Fibroblast of upper back skin (primary cell): ENCODE results near the gene PHKA1.
A peak's percentile ranks its signal among the peaks of the same experiment; 100 is the strongest.
"Not testable (repeated sequence)": the region's sequence is repeated elsewhere in the genome, so short reads cannot be mapped to it uniquely, and the experiment has no call there.

ENCODE experiments used
- DNase-seq: peaks from one replicate; pipeline ENCODE4 v3.0.0-alpha.2; 2013

Gene PHKA1

DNA sequence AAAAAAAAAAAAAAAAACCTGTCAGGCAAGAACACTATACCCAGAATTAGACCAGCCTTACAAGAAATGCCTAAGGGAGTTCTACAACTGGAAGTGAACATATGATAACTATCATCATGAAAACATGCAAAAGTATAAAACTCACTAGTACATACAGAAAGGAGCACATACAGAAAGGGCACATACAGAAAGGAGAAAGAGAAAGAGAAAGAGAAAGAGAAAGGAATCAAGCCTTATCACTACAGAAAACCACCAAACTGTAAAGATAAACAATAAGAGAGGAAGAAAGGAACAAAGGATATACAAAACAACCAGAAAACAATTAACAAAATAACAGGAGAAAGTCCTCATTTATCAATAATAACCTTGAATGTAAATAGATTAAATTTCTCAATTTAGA lies 50.4 kb downstream of the PHKA1 start:
- DNase-seq = no peak

GRCh38 chrX:72662020-72662747 lies 51.9 kb downstream of the PHKA1 start:
- no peak for DNase-seq

- no peak for DNase-seq
Observed at GRCh38 chrX:72659723-72660122, 54.4 kb downstream of the PHKA1 start.

DNA sequence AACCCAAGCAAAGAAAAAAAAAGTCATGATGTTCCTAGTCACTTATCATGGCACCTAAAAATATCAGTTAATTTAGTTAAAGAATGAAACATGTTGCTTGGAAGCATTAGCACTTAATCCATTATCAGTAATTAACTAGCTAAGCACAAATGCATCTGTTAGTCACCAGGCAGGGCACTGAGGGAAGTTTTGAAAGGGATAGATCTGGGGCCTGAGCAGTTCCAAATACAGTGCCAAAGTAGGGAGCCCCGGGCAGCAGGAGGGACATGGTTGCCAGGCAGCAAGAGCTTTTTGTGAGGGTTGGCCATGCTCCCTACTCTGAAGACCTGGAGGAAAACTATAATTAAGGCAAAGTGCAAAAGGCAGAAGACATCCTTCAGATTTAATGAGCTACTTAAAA lies 62.0 kb downstream of the PHKA1 start:
- no peak for DNase-seq

DNA sequence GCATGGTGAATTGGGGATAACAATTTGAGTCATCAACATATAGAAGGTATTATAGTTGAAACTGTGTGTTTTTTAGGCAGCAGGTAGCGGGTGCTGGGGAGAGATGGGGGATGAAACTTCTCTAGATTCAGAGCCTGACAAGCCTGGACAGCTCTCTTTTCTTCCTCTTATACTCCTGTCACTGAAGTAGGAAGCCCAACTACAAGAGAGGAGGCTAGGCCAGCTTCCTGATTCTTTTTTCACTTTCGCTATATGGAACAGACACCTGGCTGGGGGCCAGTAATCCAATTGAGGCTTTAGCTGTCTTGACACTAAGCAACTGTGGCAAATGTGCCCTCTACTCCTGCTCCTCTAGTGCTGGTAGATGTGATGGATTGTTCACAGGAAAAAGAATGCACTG lies 69.2 kb downstream of the PHKA1 start:
- no peak for DNase-seq

DNA sequence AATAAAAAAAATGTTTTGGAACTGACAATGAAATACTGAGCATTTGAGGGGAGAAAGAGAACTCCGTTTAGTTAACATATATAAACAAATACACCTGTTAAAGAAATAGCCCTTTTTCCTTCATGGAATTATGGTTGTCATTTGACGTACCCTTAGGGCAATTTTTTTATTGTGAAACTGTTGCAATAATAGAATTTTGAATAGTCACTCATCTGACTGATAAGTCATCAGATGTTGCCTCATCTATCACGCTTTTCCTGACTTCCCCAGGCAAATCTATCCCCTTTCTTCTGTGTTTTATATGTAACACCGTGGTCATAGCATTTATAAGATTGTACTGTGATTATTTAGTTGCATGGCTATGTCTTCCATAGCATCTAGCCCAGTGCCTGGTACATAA lies 72.5 kb downstream of the PHKA1 start:
- no peak for DNase-seq

- DNase-seq = no peak
Observed at GRCh38 chrX:72635930-72636329, 78.2 kb downstream of the PHKA1 start.

DNA sequence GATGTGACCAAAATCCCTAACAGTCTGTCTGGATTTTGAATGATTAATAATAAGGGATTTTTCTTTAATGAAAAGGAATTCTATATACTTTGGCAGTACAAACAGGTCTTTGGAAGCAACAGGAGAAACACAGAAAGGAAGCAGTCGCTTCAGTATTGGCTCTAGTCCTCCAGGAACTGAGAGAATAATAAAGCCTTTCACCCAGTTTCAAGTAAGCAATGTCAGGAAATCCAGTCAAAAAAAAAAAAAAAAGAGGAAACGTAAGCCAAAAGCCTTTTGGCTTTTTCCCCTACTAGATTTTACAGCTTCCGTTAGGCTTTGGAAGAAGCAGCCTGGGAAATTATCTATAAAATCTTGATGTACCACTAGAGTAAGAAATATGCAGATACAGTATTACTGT lies 79.8 kb downstream of the PHKA1 start:
- no peak for DNase-seq

GRCh38 chrX:72630185-72630584 lies 83.9 kb downstream of the PHKA1 start:
- no peak for DNase-seq

- DNase-seq = no peak
Observed at GRCh38 chrX:72624194-72624593, 89.9 kb downstream of the PHKA1 start.

- DNase-seq = peak; percentile 23
Observed at GRCh38 chrX:72621625-72622485, 92.3 kb downstream of the PHKA1 start.

DNA sequence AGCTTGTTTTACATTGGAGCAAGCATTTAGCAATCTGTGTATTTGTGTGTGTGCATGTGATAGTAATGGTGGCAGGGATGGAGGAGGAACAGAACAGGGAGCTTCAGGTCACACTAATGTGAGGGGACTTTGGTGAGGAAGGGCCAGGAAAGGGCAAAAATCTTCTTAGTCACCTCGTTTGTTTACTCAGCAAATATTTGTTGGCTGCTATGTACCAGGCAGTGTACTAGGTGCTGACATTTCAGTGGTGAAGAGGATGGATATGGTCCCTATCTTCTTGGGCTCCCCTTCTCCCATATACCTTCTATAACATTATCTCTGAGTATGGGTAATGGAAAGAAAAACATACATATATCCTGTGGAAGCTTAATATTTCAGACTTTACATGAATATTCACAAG lies 92.9 kb downstream of the PHKA1 start:
- DNase-seq = no peak

DNA sequence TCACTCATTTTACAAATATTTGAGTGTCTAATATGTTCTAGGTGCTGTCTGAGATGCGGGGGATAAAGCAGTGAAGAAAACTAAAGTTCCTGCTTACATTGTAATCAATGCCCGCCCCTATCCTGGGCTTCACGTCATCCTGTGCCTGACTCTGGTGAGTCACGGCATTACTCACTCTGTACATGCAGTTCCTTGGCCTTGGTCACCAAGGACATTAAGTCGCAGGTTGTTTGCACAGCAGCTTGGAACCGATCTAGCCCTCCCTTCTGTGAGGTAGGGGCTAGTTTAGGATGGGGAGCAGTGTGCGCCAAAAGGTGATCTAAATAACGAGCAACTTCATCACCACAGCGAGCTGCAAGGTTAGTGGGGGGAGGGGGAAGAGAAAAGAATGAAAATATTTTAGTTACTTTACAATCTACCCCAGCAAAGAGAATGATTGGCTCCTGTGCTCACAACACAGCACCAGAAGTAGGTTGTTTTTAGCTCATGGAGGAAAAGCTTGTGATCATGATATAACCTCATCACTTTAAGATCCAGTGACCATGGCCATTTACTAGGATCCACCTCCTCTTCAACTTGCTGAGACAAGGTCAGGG lies 93.5 kb downstream of the PHKA1 start:
- peak; percentile 73 for DNase-seq

- DNase-seq = no peak
Observed at GRCh38 chrX:72609313-72609712, 104.8 kb downstream of the PHKA1 start.

DNA sequence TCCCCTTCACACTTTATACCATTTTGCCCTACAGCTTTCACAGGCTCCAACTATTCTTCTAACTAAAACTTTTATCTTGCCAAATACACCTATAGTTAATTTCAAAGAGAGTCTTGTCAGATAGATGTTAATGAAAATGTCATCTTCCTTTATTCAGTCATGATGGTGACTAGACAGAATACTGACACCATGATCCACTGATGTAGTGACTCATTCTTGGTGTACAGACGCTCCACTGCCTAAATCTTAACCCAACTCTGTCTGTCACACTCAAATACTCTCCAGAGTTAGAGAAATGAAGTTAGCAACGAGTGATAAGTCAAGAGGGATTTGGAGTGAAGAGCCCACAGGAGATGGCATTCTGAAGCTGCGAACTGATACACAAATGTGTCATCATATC lies 109.4 kb downstream of the PHKA1 start:
- DNase-seq = no peak

DNA sequence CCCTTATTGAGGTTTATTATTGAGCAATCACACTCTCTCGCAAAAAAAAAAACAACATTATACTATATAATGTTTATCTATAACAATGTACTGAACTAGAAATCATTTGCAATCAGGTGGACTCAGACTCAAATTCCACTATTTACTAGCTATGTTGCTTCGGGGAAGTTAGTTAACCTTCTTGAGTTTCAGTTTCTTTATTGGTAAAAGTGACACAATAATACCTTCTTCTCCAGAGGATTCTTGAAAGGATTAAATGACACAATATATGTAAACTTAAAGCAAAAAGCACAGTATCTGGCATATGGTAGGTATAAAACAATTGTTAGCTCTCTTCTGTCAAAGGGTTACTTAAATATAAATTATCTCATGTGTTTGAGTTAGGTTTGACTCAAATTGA lies 110.0 kb downstream of the PHKA1 start:
- no peak for DNase-seq

- DNase-seq = not testable (repeated sequence)
Observed at GRCh38 chrX:72591038-72591437, 123.1 kb downstream of the PHKA1 start.

DNA sequence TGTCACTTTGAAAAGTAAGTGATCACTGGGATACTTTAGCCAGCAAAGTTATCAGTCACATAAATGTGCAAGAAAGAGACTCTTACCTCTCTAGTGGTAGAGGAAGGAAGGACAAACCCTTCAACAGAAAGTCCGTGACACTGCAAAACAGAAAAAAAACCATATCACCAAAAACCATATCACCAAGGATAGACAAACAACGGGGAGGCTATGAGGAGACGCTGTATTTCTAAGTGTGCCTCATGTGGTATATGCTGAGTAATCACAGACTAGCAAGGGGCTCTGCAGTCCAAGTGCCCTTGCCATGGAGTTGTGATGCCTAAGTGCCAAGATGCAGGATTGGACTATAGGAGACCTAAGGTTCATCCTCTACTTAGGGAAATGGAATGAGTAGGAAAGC lies 129.9 kb downstream of the PHKA1 start:
- DNase-seq = no peak

GRCh38 chrX:72576141-72576894 lies 137.8 kb downstream of the PHKA1 start:
- peak; percentile 41 for DNase-seq

GRCh38 chrX:72573158-72573511 lies 141.0 kb downstream of the PHKA1 start:
- DNase-seq = no peak

DNA sequence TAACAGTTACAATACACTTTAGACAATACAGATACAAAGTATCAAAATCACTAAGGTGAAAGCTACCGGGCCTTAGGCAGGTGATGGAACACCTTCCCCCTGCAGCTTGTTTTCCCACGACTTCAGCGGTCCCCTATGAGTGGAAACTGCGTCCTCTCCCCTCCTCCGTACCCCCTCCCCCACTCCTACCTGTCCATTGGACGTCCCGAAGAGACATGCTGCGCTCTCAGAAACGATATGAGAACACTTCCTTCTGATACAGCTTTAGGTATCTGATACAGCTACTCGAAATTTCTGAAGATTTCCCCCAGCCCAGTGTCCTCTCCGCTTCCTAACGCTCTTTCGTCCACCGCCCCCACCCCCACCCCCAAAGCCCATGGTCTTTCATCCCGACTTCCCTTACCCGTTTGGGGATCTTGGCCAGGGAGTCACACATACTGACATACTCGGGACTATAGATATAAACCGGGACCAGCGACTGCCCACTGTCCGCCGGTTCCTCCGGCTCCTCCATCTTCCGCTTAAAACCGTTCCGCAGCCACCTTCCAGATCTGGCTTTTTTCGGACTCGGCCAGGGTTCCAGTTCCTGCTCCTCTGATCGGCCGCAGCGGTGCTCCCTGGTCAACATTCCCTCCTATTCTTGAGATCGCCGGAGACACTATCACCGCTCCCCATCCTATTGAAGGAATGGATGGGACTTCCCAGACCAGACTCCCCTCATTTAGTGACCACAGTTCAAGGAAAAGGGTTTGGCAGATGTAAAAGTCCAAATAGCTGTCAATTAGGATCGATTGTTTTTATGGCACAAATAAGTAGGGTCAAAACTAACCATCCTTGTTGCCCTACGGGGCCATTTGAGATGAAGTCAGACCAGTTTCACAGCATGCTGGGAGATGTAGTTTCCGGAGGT lies 141.6 kb downstream of the PHKA1 start, which contains the start of gene HDAC8:
Gene HDAC8, minus strand, starts transcription at position 596 of the 910 bp plus-strand sequence. Its CDS starts 82 bp downstream, at position 514.
- peak; percentile 79 for DNase-seq

- DNase-seq = peak; percentile 82
Observed at GRCh38 chrX:72569786-72570185, 144.3 kb downstream of the PHKA1 start.
